ENCODE measurements around the gene ACTG2. TPM values are rescaled to one million over a fixed set of nuclear protein-coding genes. Genes with fewer than 3 reads are reported as not detected.
A peak's percentile ranks its signal among the peaks of the same experiment; 100 is the strongest.

The ACTG2 gene
- total RNA-seq, 3 donors from 2014 or later (not counting 1 experiment from before 2014, with no cell fraction given) = not detected

- TF ChIP-seq CTCF (IDR thresholded peaks at IDR 0.05) = no peak
- Histone ChIP-seq H3K36me3 (ENCODE audit: control insufficient read depth, insufficient read depth, low read length) (no peaks in the 10 kb centered on the region), H3K4me1 (ENCODE audit: control insufficient read depth, insufficient read depth, low read length) (peaks cover 19% of the 10 kb centered on the region), H3K9me3 (ENCODE audit: control insufficient read depth, insufficient read depth, low read length) (no peaks in the 10 kb centered on the region), H3K27ac (ENCODE audit: low read length) (no peak overlapping the region), H3K27me3 (ENCODE audit: control insufficient read depth, insufficient read depth, low read length) (no peaks in the 10 kb centered on the region), H3K4me3 (ENCODE audit: low read length) (no peak overlapping the region)
- peaks cover 25 to 28% of the 10 kb centered on the region in 2 donors for H3K4me1 Mint-ChIP-seq
- H3K36me3 Mint-ChIP-seq = no peaks in the 10 kb centered on the region
- H3K9me3 Mint-ChIP-seq = no peaks in the 10 kb centered on the region
- intact Hi-C loops (cut with micrococcal nuclease) = no loop called here
- H3K27ac Mint-ChIP-seq = no peak overlapping the region
- H3K4me3 Mint-ChIP-seq = peak overlapping the region; percentile 36
- ATAC-seq (no peak), DNase-seq (no peak)
- 82% methylated on average over 7 of the region's 7 CpGs for WGBS (ENCODE audit: insufficient coverage)
- peaks cover 0 to 3% of the 10 kb centered on the region in 2 donors for H3K27me3 Mint-ChIP-seq (ENCODE audit: low read depth in 2 of 2)
These were observed 32.4 kb downstream of the ACTG2 start for GRCh38 chr2:73925033-73925704.

GRCh38 chr2:73925853-73926492 lies 33.2 kb downstream of the ACTG2 start:
- Histone ChIP-seq H3K4me1 (ENCODE audit: control insufficient read depth, insufficient read depth, low read length) (peaks cover 19% of the 10 kb centered on the region), H3K9me3 (ENCODE audit: control insufficient read depth, insufficient read depth, low read length) (no peaks in the 10 kb centered on the region), H3K27ac (ENCODE audit: low read length) (peak overlapping the region; percentile 99), H3K36me3 (ENCODE audit: control insufficient read depth, insufficient read depth, low read length) (no peaks in the 10 kb centered on the region), H3K4me3 (ENCODE audit: low read length) (peak overlapping the region; percentile 40), H3K27me3 (ENCODE audit: control insufficient read depth, insufficient read depth, low read length) (no peaks in the 10 kb centered on the region)
- peaks cover 27 to 36% of the 10 kb centered on the region in 2 donors for H3K4me1 Mint-ChIP-seq
- intact Hi-C loops (cut with micrococcal nuclease) = loop anchor here (1.0 to 2.0 kb wide), 3 partner anchors 59 to 107 kb away; partner anchors contain the start of genes STAMBP and TET3
- TF ChIP-seq CTCF (IDR thresholded peaks at IDR 0.05) = no peak
- no peaks in the 10 kb centered on the region for H3K9me3 Mint-ChIP-seq
- no peak for ATAC-seq
- H3K27me3 Mint-ChIP-seq (ENCODE audit: low read depth in 2 of 2) = peaks cover 0 to 2% of the 10 kb centered on the region in 2 donors
- peak overlapping the region; percentile 80 for H3K4me3 Mint-ChIP-seq
- H3K36me3 Mint-ChIP-seq = no peaks in the 10 kb centered on the region
- WGBS (ENCODE audit: insufficient coverage) = 95% methylated on average over 10 of the region's 13 CpGs
- peak overlapping the region; percentile 95 to 96 for H3K27ac Mint-ChIP-seq
- DNase-seq = peak in 1 of 2 donors; percentile 27

- Mint-ChIP-seq H3K4me1 (peaks cover 34 to 43% of the 10 kb centered on the region in 2 donors), H3K36me3 (no peaks in the 10 kb centered on the region), H3K4me3 (peak within 1 kb of the TSS; percentile 80), H3K9me3 (no peaks in the 10 kb centered on the region), H3K27me3 (ENCODE audit: low read depth in 2 of 2) (no peaks in the 10 kb centered on the region), H3K27ac (peak within 1 kb of the TSS; percentile 95 to 96)
- intact Hi-C loops (cut with micrococcal nuclease) = loop anchor here (1.0 to 2.0 kb wide), 3 partner anchors 58 to 106 kb away; partner anchors contain the start of genes STAMBP and TET3
- H3K27me3 ChIP-seq (ENCODE audit: control insufficient read depth, insufficient read depth, low read length) = no peaks in the 10 kb centered on the region
- WGBS (ENCODE audit: insufficient coverage) = under 1% methylated on average over 49 of the region's 50 CpGs
- H3K4me3 ChIP-seq (ENCODE audit: low read length) = peak within 1 kb of the TSS; percentile 88
- H3K4me1 ChIP-seq (ENCODE audit: control insufficient read depth, insufficient read depth, low read length) = peaks cover 20% of the 10 kb centered on the region
- no peak for TF ChIP-seq CTCF (IDR thresholded peaks at IDR 0.05)
- ATAC-seq (peak; percentile 97 to 100 (median 98)), DNase-seq (peak; percentile 95 to 100)
- H3K36me3 ChIP-seq (ENCODE audit: control insufficient read depth, insufficient read depth, low read length) = no peaks in the 10 kb centered on the region
- H3K9me3 ChIP-seq (ENCODE audit: control insufficient read depth, insufficient read depth, low read length) = no peaks in the 10 kb centered on the region
- peak within 1 kb of the TSS; percentile 99 for H3K27ac ChIP-seq (ENCODE audit: low read length)
These were observed 33.9 kb downstream of the ACTG2 start, which contains the start of gene DGUOK for GRCh38 chr2:73926493-73927327. Gene DGUOK (plus strand): TSS chr2:73926880. CDS start chr2:73926911, 31 bp downstream.
